ENCODE measurements around the gene TYK2. TPM values are rescaled to one million over a fixed set of nuclear protein-coding genes. Genes with fewer than 3 reads are reported as not detected.
"Not testable (repeated sequence)": the region's sequence is repeated elsewhere in the genome, so short reads cannot be mapped to it uniquely, and the experiment has no call there.

Gene TYK2
- polyA plus RNA-seq, 6 donors from 2014 or later, result 26.1 to 67.7 (median 48.5) TPM

DNA sequence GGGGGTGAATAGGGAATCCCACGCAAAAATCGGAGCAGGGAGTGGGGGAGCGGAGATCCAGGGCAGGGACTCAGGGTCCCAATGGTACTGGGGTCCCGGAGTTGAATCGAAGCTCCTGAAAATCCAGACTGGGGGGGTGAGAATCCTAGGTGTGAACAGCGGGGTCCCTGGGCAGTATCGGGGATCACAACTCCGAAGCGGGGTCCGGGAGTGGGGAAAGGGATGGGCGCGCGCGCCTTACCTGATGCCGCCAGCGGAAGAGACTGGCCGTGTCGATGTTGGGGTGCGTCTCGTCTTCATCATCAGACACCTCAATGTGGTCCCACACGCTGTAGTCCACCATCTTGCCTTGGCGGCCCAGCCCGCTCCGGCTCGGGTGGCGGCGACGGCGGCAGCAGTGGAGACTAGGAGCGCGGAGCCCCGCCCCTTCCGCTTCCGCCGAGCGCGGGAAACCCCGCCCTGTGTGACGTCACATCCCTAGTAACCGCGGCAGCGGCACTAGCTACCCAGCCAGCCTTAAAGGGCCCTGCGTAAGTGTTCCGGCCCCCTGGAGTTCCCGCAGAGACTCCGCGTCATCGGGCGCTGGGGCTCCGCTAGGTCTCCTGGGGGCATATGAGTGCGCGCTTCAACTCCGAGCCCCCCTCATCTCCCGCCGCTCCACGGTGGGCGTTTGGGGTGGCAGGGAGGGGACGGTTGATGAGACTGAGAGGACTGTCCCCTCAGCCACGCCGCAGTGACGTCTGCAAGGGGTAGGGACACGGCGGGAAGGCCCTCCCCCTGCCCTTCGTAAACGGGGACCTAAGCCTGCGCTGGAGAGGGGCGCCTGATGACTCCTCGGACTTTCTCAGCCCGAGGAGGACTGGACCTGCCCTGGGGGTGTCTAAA lies 23.0 kb upstream of the TYK2 start, which contains the start of gene CDC37:
TSS of gene CDC37 (minus strand) at position 406 of the 885 bp plus-strand sequence. CDS start at position 343, 63 bp downstream.
- ATAC-seq (ENCODE audit: low read depth in 2 of 2) (peak; percentile 77), DNase-seq (peak; percentile 99)
- no peaks in the 10 kb centered on the region for H3K36me3 Mint-ChIP-seq
- no peaks in the 10 kb centered on the region for H3K9me3 Mint-ChIP-seq
- H3K27me3 Mint-ChIP-seq, result no peaks in the 10 kb centered on the region
- H3K4me3 Mint-ChIP-seq, result peak within 1 kb of the TSS; percentile 95 to 99 (median 96)
- H3K27ac Mint-ChIP-seq, result peak within 1 kb of the TSS; percentile 99 to 100 (median 100)
- peaks cover 56 to 86% (median 79%) of the 10 kb centered on the region in 3 donors for H3K4me1 Mint-ChIP-seq

DNA sequence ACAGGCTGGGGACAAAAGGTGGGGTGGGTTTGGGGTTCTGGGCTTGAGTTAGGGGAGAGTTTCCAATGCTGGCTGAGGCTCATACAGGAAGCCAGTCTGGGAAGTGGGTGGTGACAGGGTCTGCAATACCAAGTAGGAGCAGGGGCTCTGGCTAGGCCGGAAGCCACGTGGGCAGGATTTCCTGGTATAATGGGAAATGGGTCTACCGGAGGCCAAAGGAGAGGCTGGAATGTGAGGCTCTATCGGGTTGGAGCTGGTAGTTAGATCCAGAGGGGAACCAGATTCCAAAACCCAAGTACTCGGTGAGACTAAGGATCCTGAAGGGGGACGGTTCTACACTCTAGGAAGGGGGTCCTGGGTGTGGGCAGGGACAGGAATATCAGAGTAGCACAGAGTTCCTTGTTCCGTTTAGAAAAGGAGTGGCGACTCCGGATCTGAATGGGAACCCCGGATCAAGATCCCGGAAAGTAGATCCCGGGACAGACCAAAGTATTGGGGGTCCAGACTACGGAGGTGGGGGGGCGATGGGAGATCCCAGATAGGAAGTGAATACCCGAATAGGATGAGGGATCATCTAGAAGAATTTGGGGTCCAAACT lies 22.2 kb upstream of the TYK2 start:
- H3K36me3 Mint-ChIP-seq, result no peaks in the 10 kb centered on the region
- no peak for ATAC-seq (ENCODE audit: low read depth in 2 of 2)
- peak overlapping the region; percentile 95 to 99 (median 96) for H3K4me3 Mint-ChIP-seq
- peak overlapping the region; percentile 99 to 100 (median 100) for H3K27ac Mint-ChIP-seq
- peaks cover 59 to 86% (median 79%) of the 10 kb centered on the region in 3 donors for H3K4me1 Mint-ChIP-seq
- H3K27me3 Mint-ChIP-seq, result no peaks in the 10 kb centered on the region
- no peaks in the 10 kb centered on the region for H3K9me3 Mint-ChIP-seq
- DNase-seq, result no peak

DNA sequence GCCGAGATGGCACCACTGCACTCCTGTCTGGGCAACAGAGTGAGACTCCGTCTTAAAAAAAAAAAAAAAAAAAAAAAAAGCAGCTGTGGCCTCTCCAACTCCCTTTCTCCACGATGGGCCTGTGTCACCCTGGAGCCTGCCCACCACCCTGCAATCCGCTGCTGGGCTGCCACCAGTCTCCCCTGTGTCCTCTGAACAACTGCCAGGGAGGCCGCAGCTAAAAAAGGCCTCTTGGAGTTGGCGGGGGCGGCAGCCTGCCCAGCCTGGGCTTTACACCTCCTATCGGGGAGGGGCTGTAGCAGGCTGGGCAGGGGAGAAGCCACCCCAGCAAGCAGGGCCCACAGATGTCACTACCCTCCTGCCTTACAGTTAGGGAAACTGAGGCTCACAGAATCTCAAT lies 19.5 kb upstream of the TYK2 start:
- Mint-ChIP-seq H3K9me3 (no peaks in the 10 kb centered on the region), H3K27ac (no peak overlapping the region), H3K27me3 (no peaks in the 10 kb centered on the region), H3K4me1 (peaks cover 55 to 68% (median 67%) of the 10 kb centered on the region in 3 donors), H3K4me3 (peak overlapping the region in 1 of 8 donors; percentile 99), H3K36me3 (peaks cover 0 to 9% of the 10 kb centered on the region in 2 donors)
- DNase-seq, result no peak
- no peak for ATAC-seq (ENCODE audit: low read depth in 2 of 2)

DNA sequence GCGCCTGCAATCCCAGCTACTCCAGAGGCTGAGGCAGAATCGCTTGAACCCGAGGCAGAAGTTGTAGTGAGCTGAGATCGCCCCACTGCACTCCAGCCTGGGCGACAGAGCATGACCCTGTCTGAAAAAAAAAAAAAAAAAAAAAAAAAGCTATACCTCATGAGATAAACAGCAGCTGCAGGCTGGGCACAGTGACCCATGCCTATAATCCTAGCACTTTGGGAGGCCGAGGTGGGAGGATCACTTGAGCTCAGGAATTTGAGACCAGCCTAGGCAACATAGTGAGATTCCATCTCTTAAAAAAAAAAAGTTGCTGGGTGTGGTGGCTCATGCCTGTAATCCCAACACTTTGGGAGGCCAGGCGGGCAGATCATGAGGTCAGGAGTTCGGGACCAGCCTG lies 19.0 kb upstream of the TYK2 start:
- Mint-ChIP-seq H3K4me1 (peaks cover 49 to 63% (median 63%) of the 10 kb centered on the region in 3 donors), H3K4me3 (peak overlapping the region in 2 of 8 donors; percentile 45 to 51), H3K27ac (peak overlapping the region in 1 of 6 donors; percentile 73)
- H3K27me3 Mint-ChIP-seq; H3K9me3 Mint-ChIP-seq; H3K36me3 Mint-ChIP-seq; DNase-seq; ATAC-seq (ENCODE audit: low read depth in 2 of 2): not testable (repeated sequence)

DNA sequence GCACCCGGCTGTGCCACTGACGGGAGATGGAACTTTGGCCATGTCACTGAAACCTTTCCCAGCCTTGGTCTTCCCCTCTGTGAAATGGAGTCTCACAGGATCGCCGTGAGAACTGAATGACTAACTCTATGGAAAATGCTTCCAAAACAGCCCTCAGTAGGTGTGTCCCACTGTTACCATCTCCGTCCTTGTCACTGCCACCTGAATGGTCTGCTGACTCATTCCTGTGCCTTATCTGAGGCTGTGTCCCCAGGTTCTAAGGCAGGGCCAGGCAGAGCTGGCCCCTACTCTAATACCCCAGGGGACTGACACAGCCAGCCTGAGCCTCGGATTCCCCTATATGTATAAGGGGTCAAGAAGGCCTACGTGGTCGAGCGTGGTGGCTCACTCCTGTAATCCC lies 18.4 kb upstream of the TYK2 start:
- Mint-ChIP-seq H3K4me1 (peaks cover 45 to 58% (median 57%) of the 10 kb centered on the region in 3 donors), H3K27me3 (no peaks in the 10 kb centered on the region), H3K9me3 (no peaks in the 10 kb centered on the region), H3K4me3 (peak overlapping the region in 1 of 8 donors; percentile 51), H3K36me3 (peaks cover 0 to 9% of the 10 kb centered on the region in 2 donors), H3K27ac (peak overlapping the region in 1 of 6 donors; percentile 52)
- DNase-seq, result no peak
- ATAC-seq (ENCODE audit: low read depth in 2 of 2), result no peak

DNA sequence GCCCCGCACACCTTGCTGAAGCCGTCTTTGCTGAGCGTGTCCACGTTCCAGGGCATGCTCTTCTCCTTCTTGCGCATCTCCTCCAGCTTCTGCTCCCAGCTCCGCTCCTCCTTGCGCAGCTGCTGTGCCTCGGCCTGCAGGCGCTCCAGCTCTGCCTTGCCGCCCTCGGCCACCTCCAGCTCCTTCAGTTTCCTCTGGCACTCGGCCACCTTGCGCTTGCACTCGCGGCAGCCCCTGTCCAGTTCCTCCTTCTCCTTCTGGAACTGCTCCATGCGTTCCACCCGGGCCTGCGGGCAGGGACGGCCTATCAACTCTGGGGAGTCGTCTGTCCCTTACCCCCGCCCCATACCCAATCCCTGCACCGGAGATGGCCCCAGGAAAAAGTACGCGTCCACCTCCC lies 15.5 kb upstream of the TYK2 start:
- H3K36me3 Mint-ChIP-seq, result peaks cover 1 to 21% of the 10 kb centered on the region in 2 donors

DNA sequence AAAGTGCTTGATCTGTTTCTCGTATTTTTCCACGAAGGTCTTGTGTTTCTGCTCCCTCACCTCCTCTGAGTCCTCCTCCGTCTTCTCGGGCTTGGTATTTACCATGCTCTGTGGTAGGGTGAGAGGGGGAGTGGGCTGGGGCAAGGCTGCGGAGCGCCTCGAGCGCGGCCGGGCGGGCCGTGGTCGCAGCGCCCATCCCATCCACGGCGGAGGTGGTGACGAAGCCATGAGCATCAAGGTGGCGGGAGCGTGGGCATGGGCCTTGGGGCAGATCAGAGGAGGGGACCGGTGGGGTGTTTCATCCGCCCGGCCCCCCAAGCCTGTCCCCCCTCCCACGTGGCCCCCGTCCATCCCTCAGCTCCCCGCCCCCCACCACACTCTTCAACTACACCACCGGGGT lies 15.1 kb upstream of the TYK2 start:
- H3K4me3 Mint-ChIP-seq, result no peak overlapping the region
- ATAC-seq (ENCODE audit: low read depth in 2 of 2) (no peak), DNase-seq (no peak)
- no peaks in the 10 kb centered on the region for H3K27me3 Mint-ChIP-seq
- no peaks in the 10 kb centered on the region for H3K9me3 Mint-ChIP-seq
- peaks cover 25 to 34% (median 27%) of the 10 kb centered on the region in 3 donors for H3K4me1 Mint-ChIP-seq
- H3K27ac Mint-ChIP-seq, result peak overlapping the region in 1 of 6 donors; percentile 81
- peaks cover 5 to 25% of the 10 kb centered on the region in 2 donors for H3K36me3 Mint-ChIP-seq

More for the DNA sequence above, 15.5 kb upstream of the TYK2 start:
- peaks cover 23 to 30% (median 29%) of the 10 kb centered on the region in 3 donors for H3K4me1 Mint-ChIP-seq
- peak overlapping the region in 1 of 8 donors; percentile 55 for H3K4me3 Mint-ChIP-seq
- no peaks in the 10 kb centered on the region for H3K27me3 Mint-ChIP-seq
- no peaks in the 10 kb centered on the region for H3K9me3 Mint-ChIP-seq
- ATAC-seq (ENCODE audit: low read depth in 2 of 2) (no peak), DNase-seq (no peak)
- peak overlapping the region in 4 of 6 donors; percentile 66 to 92 (median 78) for H3K27ac Mint-ChIP-seq

DNA sequence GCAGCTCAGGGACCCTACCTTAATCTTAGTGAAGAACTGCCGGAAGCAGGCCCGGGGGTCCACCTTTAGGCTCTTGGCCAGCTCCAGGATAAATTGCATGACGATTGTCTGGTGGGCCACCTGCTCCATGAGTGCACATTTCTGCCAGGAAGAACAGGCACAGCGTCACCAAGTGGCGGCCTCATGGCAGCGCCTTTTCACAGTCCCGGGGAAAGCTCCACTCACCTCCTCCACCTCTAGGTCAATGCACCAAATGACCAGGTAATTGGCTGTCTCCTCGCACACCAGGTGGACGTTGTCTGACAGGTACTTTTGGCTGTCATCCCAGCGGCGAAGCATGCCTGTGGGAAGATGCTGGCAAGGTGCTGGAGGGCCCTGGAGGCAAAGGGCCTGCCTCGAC lies 14.6 kb upstream of the TYK2 start:
- DNase-seq, result no peak
- Mint-ChIP-seq H3K4me3 (peak overlapping the region in 1 of 8 donors; percentile 5), H3K9me3 (no peaks in the 10 kb centered on the region), H3K27me3 (no peaks in the 10 kb centered on the region), H3K27ac (no peak overlapping the region), H3K36me3 (peaks cover 5 to 26% of the 10 kb centered on the region in 2 donors), H3K4me1 (peaks cover 23 to 35% (median 25%) of the 10 kb centered on the region in 3 donors)
- no peak for ATAC-seq (ENCODE audit: low read depth in 2 of 2)

DNA sequence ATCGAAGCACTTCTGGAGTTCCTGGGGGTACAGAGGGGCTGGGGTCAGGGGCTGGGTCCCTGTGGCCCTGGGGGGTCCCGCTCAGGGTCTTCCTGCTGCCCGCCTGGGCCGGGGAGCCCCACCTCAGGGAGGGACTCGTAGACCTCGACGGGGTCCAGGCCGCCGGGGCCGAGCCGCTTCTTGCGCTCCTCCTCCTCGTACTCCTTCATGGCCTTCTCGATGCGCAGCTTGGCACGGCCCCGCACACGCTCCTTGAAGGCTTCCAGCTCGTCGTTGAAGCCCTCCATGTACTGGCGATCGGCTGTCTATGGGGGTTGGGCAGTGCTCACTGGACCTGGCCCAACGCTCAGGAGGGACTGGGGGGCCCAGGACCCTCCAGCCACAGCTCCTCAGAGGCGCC lies 12.8 kb upstream of the TYK2 start:
- peaks cover 15 to 26% (median 21%) of the 10 kb centered on the region in 3 donors for H3K4me1 Mint-ChIP-seq
- peaks cover 5 to 26% of the 10 kb centered on the region in 2 donors for H3K36me3 Mint-ChIP-seq
- no peak for ATAC-seq (ENCODE audit: low read depth in 2 of 2)
- DNase-seq, result no peak
- no peaks in the 10 kb centered on the region for H3K9me3 Mint-ChIP-seq
- H3K27ac Mint-ChIP-seq, result peak overlapping the region in 2 of 6 donors; percentile 33 to 67
- H3K4me3 Mint-ChIP-seq, result no peak overlapping the region
- H3K27me3 Mint-ChIP-seq, result no peaks in the 10 kb centered on the region

DNA sequence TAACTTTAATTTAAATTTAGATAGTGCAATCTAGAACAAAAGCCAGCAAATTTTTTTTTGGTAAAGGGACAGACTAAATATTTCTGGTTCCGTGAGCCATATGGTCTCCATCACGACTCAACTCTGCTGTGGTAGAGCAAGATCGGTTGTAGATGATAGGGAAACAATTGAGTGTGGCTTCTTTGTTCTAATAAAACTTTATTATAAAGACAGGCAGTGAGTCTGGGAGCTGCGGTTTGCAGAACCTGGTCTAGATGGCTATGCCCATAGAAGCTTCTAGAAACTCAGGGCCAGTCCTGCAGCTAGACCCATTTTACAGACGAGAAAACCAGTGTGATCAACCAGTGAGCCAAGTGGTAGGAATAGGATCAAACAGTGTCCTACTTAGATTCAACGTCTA lies 11.7 kb upstream of the TYK2 start:
- Mint-ChIP-seq H3K4me1 (peaks cover 8 to 18% (median 15%) of the 10 kb centered on the region in 3 donors), H3K9me3 (no peaks in the 10 kb centered on the region), H3K36me3 (peaks cover 5 to 26% of the 10 kb centered on the region in 2 donors), H3K27me3 (no peaks in the 10 kb centered on the region), H3K4me3 (no peak overlapping the region), H3K27ac (peak overlapping the region in 1 of 6 donors; percentile 3)
- ATAC-seq (ENCODE audit: low read depth in 2 of 2) (no peak), DNase-seq (no peak)

DNA sequence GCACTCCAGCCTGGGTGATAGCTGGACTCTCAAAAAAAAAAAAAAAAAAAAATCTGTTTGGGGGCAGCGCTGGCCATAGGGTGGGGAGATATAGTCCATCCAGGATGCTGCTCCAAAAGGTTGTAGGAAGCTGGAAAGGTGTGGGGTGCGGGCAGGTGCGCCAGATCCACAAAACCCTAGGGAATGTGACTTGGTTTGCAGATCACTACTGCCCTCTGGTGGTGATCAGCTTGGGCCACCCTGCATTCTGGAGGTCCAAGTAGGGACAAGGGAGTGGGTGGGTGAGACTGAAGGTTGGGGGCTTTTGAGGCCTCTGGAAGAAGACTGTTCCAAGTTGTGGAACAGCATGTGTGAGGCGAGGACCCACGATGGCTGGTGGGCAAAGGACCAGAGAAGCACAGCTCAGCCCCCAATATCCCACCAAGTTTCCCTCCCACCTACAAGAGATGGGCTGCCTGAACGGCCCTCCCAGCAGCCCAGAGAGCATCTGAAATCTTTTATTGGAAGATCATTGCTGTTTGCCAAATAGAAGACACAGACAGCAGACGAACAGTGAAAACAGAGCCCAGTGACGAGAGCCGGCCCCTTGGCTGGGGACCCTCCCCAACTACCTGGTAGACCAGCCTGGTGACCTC lies 10.4 kb upstream of the TYK2 start:
- no peak overlapping the region for H3K4me3 Mint-ChIP-seq
- no peaks in the 10 kb centered on the region for H3K9me3 Mint-ChIP-seq
- peak; percentile 52 to 63 for ATAC-seq (ENCODE audit: low read depth in 2 of 2)
- H3K36me3 Mint-ChIP-seq, result peaks cover 5 to 17% of the 10 kb centered on the region in 2 donors
- DNase-seq, result peak; percentile 65
- H3K27me3 Mint-ChIP-seq, result no peaks in the 10 kb centered on the region
- H3K4me1 Mint-ChIP-seq, result peaks cover 4 to 9% (median 7%) of the 10 kb centered on the region in 3 donors
- H3K27ac Mint-ChIP-seq, result peak overlapping the region; percentile 44 to 86 (median 57)

DNA sequence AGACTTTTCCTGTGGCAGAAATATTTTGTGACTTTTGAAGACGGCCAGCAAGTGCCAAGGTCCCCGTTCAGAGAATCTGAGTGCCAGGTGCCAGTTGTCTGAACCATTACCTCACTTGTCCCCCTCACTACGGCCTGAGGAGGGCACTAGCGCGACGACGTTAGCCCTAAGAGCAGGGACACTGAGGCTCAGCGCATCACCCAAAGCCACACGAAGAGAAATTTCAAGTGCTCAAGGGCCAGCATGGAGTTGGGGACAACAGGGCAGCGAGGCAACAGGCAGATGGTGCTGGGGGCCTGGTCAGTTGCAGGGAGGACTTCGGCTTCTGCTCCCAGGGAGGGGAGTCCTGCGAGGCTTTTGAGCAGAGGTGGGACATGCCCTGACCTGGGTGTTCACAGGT lies 9.5 kb upstream of the TYK2 start:
- ATAC-seq (ENCODE audit: low read depth in 2 of 2), result peak in 1 of 2 donors; percentile 16
- H3K9me3 Mint-ChIP-seq, result no peaks in the 10 kb centered on the region
- no peaks in the 10 kb centered on the region for H3K27me3 Mint-ChIP-seq
- H3K36me3 Mint-ChIP-seq, result peaks cover 5 to 17% of the 10 kb centered on the region in 2 donors
- DNase-seq, result no peak
- H3K27ac Mint-ChIP-seq, result peak overlapping the region in 1 of 6 donors; percentile 62
- H3K4me3 Mint-ChIP-seq, result peak overlapping the region in 2 of 8 donors; percentile 35 to 36
- H3K4me1 Mint-ChIP-seq, result peaks cover 4 to 9% (median 7%) of the 10 kb centered on the region in 3 donors

DNA sequence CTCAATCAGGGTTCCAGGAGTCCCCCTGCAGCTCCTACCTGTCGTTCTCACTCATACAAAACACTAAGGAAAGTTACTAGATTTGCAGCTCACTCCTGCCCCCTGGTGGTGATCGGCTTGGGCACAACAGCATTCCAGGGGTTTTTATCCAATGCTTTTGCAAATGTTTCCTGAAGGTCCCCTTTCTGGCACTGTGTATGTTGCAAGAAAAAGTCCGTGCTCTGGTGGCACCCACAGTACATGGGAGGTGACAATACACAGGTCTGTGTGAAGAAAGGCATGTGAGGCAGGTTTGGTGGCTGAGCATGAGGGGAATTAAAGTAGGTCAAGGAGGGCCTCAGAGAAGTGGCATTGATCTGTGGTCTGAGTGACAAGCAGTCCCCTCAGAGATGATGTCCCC lies 8.6 kb upstream of the TYK2 start:
- H3K4me1 Mint-ChIP-seq, result peaks cover 4 to 9% (median 7%) of the 10 kb centered on the region in 3 donors
- DNase-seq, result peak; percentile 74
- H3K9me3 Mint-ChIP-seq, result no peaks in the 10 kb centered on the region
- ATAC-seq (ENCODE audit: low read depth in 2 of 2), result peak; percentile 50 to 63
- peaks cover 5 to 17% of the 10 kb centered on the region in 2 donors for H3K36me3 Mint-ChIP-seq
- H3K27me3 Mint-ChIP-seq, result no peaks in the 10 kb centered on the region
- H3K4me3 Mint-ChIP-seq, result peak overlapping the region in 1 of 8 donors; percentile 32
- peak overlapping the region in 5 of 6 donors; percentile 22 to 89 (median 58) for H3K27ac Mint-ChIP-seq
